ENCODE results near the gene SLC38A10. TPM values are rescaled to one million over a fixed set of nuclear protein-coding genes. Genes with fewer than 3 reads are reported as not detected.
"Not testable (repeated sequence)": the region's sequence is repeated elsewhere in the genome, so short reads cannot be mapped to it uniquely, and the experiment has no call there.

SLC38A10 gene
- total and polyA plus RNA-seq, 12 donors, result 27.8 to 56.2 (median 38.4) TPM

GRCh38 chr17:81228420-81228819, 66.7 kb downstream of the SLC38A10 start:
- Histone ChIP-seq H3K4me3 (no peak overlapping the region), H3K36me3 (peaks cover 0 to 54% (median 5%) of the 10 kb centered on the region in 9 donors), H3K4me1 (peaks cover 0 to 19% (median 4%) of the 10 kb centered on the region in 9 donors), H3K27ac (no peak overlapping the region), H3K27me3 (no peaks in the 10 kb centered on the region), H3K9me3 (peaks cover 0 to 9% (median 0%) of the 10 kb centered on the region in 11 donors)
- 87 to 89% methylated on average over 9 of the region's 9 CpGs for WGBS, 2 donors
- no peak for TF ChIP-seq CTCF (IDR thresholded peaks at IDR 0.05)
- DNase-seq (no peak), ATAC-seq (peak in 3 of 8 donors; percentile 13 to 24 (median 20))
- intact Hi-C loops (cut with DNase I), result loop anchor here in 3 of 10 donors (5.0 to 10.0 kb wide), 3 partner anchors 84 to 206 kb away; no protein-coding TSS in a partner anchor

GRCh38 chr17:81227630-81228029, 67.5 kb downstream of the SLC38A10 start:
- H3K36me3 ChIP-seq, result peaks cover 0 to 47% (median 5%) of the 10 kb centered on the region in 9 donors
- H3K4me1 ChIP-seq, result peaks cover 0 to 22% (median 6%) of the 10 kb centered on the region in 9 donors
- intact Hi-C loops (cut with DNase I), result loop anchor here in 3 of 10 donors (5.0 to 10.0 kb wide), 3 partner anchors 83 to 205 kb away; no protein-coding TSS in a partner anchor
- not testable (repeated sequence) for DNase-seq, H3K9me3 ChIP-seq, H3K27me3 ChIP-seq, H3K4me3 ChIP-seq, ATAC-seq, H3K27ac ChIP-seq
- 59 to 62% methylated on average over 2 of the region's 2 CpGs for WGBS, 2 donors

GRCh38 chr17:81223762-81224130, 71.4 kb downstream of the SLC38A10 start:
- no peak for TF ChIP-seq CTCF (IDR thresholded peaks at IDR 0.05)
- peaks cover 0 to 19% (median 3%) of the 10 kb centered on the region in 9 donors for H3K36me3 ChIP-seq
- no peak for ATAC-seq
- intact Hi-C loops (cut with DNase I), result loop anchor here in 2 of 10 donors (1.0 to 10.0 kb wide), 2 partner anchors 16 to 79 kb away; partner anchors contain the start of genes NDUFAF8 (in 1 of the 2) and TEPSIN (in 1 of the 2)
- WGBS, 2 donors, result 28 to 30% methylated on average over 11 of the region's 11 CpGs
- H3K4me3 ChIP-seq, result peak overlapping the region in 9 of 10 donors; percentile 29 to 93 (median 87)
- peaks cover 7 to 31% (median 17%) of the 10 kb centered on the region in 9 donors for H3K4me1 ChIP-seq
- no peaks in the 10 kb centered on the region for H3K27me3 ChIP-seq
- peaks cover 0 to 9% (median 0%) of the 10 kb centered on the region in 11 donors for H3K9me3 ChIP-seq
- peak overlapping the region in 3 of 10 donors; percentile 14 to 58 (median 39) for H3K27ac ChIP-seq
- DNase-seq, result no peak

- H3K27ac ChIP-seq, result peak within 1 kb of the TSS in 4 of 10 donors; percentile 14 to 77 (median 62)
- ATAC-seq, result peak; percentile 98 to 100 (median 99)
- peaks cover 0 to 17% (median 6%) of the 10 kb centered on the region in 9 donors for H3K36me3 ChIP-seq
- 1% methylated on average over 69 to 79 of the region's 79 CpGs for WGBS, 2 donors
- no peaks in the 10 kb centered on the region for H3K27me3 ChIP-seq
- peak within 1 kb of the TSS; percentile 69 to 93 (median 84) for H3K4me3 ChIP-seq
- H3K9me3 ChIP-seq, result peaks cover 0 to 9% (median 0%) of the 10 kb centered on the region in 11 donors
- intact Hi-C loops (cut with DNase I), result loop anchor here in 2 of 10 donors (1.0 to 10.0 kb wide), 2 partner anchors 16 to 78 kb away; partner anchors contain the start of genes NDUFAF8 (in 1 of the 2) and TEPSIN (in 1 of the 2)
- peak in 1 of 9 donors; percentile 6 for TF ChIP-seq CTCF (IDR thresholded peaks at IDR 0.05)
- peak; percentile 99 to 100 for DNase-seq
- peaks cover 7 to 26% (median 17%) of the 10 kb centered on the region in 9 donors for H3K4me1 ChIP-seq
Observed at GRCh38 chr17:81222906-81223761, 72.0 kb downstream of the SLC38A10 start, which contains the start of gene CEP131. TSS of gene CEP131 (minus strand) at chr17:81222965. CDS start at chr17:81220056, 2,909 bp downstream.

All from heart right ventricle (tissue), 16 donors.